IMR-90 (cell line): ENCODE measurements around the gene ARHGAP5. TPM values are rescaled to one million over a fixed set of nuclear protein-coding genes. Genes with fewer than 3 reads are reported as not detected.

ENCODE experiments used
- ATAC-seq: fragments of 200-7000 bp; cut with Tn5 transposase; 2 replicates; pipeline ENCODE4 v1.9.1; 2020; ENCODE audit warnings: low read depth, mild to moderate bottlenecking, moderate library complexity
- BruUV-seq: library from RNA; stranded (reverse); fragments of 400-500 nt; replicated peaks from 2 replicates; lab custom pipeline; 2021; lab: Mats Ljungman, UMichigan
- CTCF ChIA-PET: fragments of 300-600 bp; formaldehyde crosslinking; extraction: SDS; loops from one replicate; lab custom pipeline; 2021; ENCODE audit warnings: antibody characterized with exemption; lab: Yijun Ruan, JAX
- POLR2A ChIA-PET: fragments of 300-600 bp; sonication (Branson Sonifier 250); formaldehyde crosslinking; loops from one replicate; lab custom pipeline; 2022; ENCODE audit warnings: antibody characterized with exemption; ENCODE audit not compliant: unreplicated experiment; lab: Charles Lee
- DNase-seq: peaks from one replicate; pipeline ENCODE4 v3.0.0; 2013
- H2AFZ ChIP-seq: replicated peaks from 2 replicates; pipeline ENCODE3; 2013; ENCODE audit warnings: low read length, mild to moderate bottlenecking; ENCODE audit not compliant: poor library complexity
- H2AK5ac ChIP-seq: 2 replicates; pipeline ENCODE4 v1.6.1; 2013; ENCODE audit warnings: low read depth, low read length, inconsistent platforms
- H2AK9ac ChIP-seq: replicated peaks from 2 replicates; pipeline ENCODE3; 2013; ENCODE audit warnings: mild to moderate bottlenecking, low read depth, low read length, moderate library complexity; ENCODE audit not compliant: poor library complexity
- H2BK120ac ChIP-seq: 2 replicates; pipeline ENCODE4 v1.6.1; 2013; ENCODE audit warnings: low read depth, low read length, inconsistent platforms
- H2BK15ac ChIP-seq: 3 replicates; pipeline ENCODE4 v1.6.1; 2013; ENCODE audit warnings: low read depth, low read length, inconsistent platforms
- H2BK20ac ChIP-seq: 2 replicates; pipeline ENCODE4 v1.6.1; 2013; ENCODE audit warnings: low read depth, mild to moderate bottlenecking, inconsistent platforms, low read length, moderate library complexity
- H2BK5ac ChIP-seq: 2 replicates; pipeline ENCODE4 v1.6.1; 2013; ENCODE audit warnings: mild to moderate bottlenecking, low read depth, low read length, inconsistent platforms; ENCODE audit not compliant: poor library complexity, severe bottlenecking
- H3K14ac ChIP-seq: replicated peaks from 2 replicates; pipeline ENCODE4 v1.6.1; 2013; ENCODE audit warnings: low read depth, low read length, inconsistent platforms
- H3K18ac ChIP-seq: 2 replicates; pipeline ENCODE4 v1.6.1; 2013; ENCODE audit warnings: low read depth, low read length, control low read depth
- H3K23ac ChIP-seq: 2 replicates; pipeline ENCODE4 v1.6.1; 2013; ENCODE audit warnings: low read depth, low read length, inconsistent platforms
- H3K27ac ChIP-seq: 2 replicates; pipeline ENCODE4 v1.5.1; 2013; ENCODE audit warnings: mild to moderate bottlenecking, control low read depth, low read length; ENCODE audit not compliant: insufficient read depth
- H3K27me3 ChIP-seq: 2 replicates; pipeline ENCODE4 v1.6.1; 2013; ENCODE audit warnings: low read length; ENCODE audit not compliant: control insufficient read depth, insufficient read depth
- H3K36me3 ChIP-seq: 2 replicates; pipeline ENCODE4 v1.6.1; 2013; ENCODE audit warnings: low read length, mixed read lengths; ENCODE audit not compliant: control insufficient read depth, insufficient read depth
- H3K4ac ChIP-seq: 2 replicates; pipeline ENCODE4 v1.6.1; 2013; ENCODE audit warnings: low read depth, low read length, inconsistent platforms
- H3K4me1 ChIP-seq: 2 replicates; pipeline ENCODE4 v1.6.1; 2013; ENCODE audit warnings: low read length, mixed read lengths; ENCODE audit not compliant: control insufficient read depth, insufficient read depth
- H3K4me2 ChIP-seq: 2 replicates; pipeline ENCODE4 v1.6.1; 2013; ENCODE audit warnings: low read depth, mild to moderate bottlenecking, control low read depth, low read length, moderate library complexity
- H3K4me3 ChIP-seq: 2 replicates; pipeline ENCODE4 v1.5.1; 2013; ENCODE audit warnings: low read depth, mild to moderate bottlenecking, control low read depth, low read length, moderate library complexity; ENCODE audit not compliant: insufficient read depth
- H3K56ac ChIP-seq: 2 replicates; pipeline ENCODE4 v1.6.1; 2013; ENCODE audit warnings: low read length, inconsistent platforms; ENCODE audit not compliant: insufficient read depth; ENCODE audit errors: extremely low read depth
- H3K79me1 ChIP-seq, 2 experiments: 2 replicates each; pipeline ENCODE4 v1.6.1; 2013; ENCODE audit warnings: low read length in 2 of 2, inconsistent platforms in 1 of 2, low read depth in 1 of 2
- H3K9ac ChIP-seq: 2 replicates; pipeline ENCODE4 v1.6.1; 2013; ENCODE audit warnings: low read depth, low read length, control low read depth
- H3K9me1 ChIP-seq: 2 replicates; pipeline ENCODE4 v1.6.1; 2013; ENCODE audit warnings: low read length, inconsistent platforms; ENCODE audit not compliant: insufficient read depth
- H3K9me3 ChIP-seq: 2 replicates; pipeline ENCODE4 v1.6.1; 2013; ENCODE audit warnings: low read length; ENCODE audit not compliant: control insufficient read depth, insufficient read depth
- H4K20me1 ChIP-seq: 2 replicates; pipeline ENCODE4 v1.6.1; 2013; ENCODE audit warnings: low read length, inconsistent platforms; ENCODE audit not compliant: insufficient read depth
- H4K5ac ChIP-seq: 2 replicates; pipeline ENCODE4 v1.6.1; 2013; ENCODE audit warnings: mild to moderate bottlenecking, low read depth, low read length, control low read depth
- H4K8ac ChIP-seq, 2 experiments: 2 replicates each; pipeline ENCODE4 v1.6.1; 2013; ENCODE audit warnings: low read depth in 2 of 2, low read length in 2 of 2, control low read depth in 1 of 2, inconsistent platforms in 1 of 2
- H4K91ac ChIP-seq: 2 replicates; pipeline ENCODE4 v1.6.1; 2013; ENCODE audit warnings: low read depth, low read length, inconsistent platforms; ENCODE audit not compliant: insufficient read depth
- CEBPB ChIP-seq: IDR thresholded peaks from 2 replicates; pipeline ENCODE4 v1.6.1; 2012; ENCODE audit warnings: low read depth, low read length, improper control_type of control experiment
- NFE2L2 ChIP-seq: fragments of 150-350 bp; IDR thresholded peaks from 2 replicates; pipeline ENCODE4 v1.6.1; 2016; ENCODE audit warnings: low read depth, mild to moderate bottlenecking, low read length
- POLR2A ChIP-seq: IDR thresholded peaks from 2 replicates; pipeline ENCODE4 v1.6.1; 2012; ENCODE audit warnings: mild to moderate bottlenecking, low read depth, low read length
- WGBS, 2 experiments: methylation state at CpG; one replicate each; pipeline versions ENCODE4 v1.1.5 to v1.1.7; 2013; ENCODE audit warnings: missing lambda C conversion rate in 2 of 2; ENCODE audit not compliant: insufficient read length in 1 of 2; ENCODE audit errors: extremely low coverage in 2 of 2; 5-methylcytosine and 5-hydroxymethylcytosine counted together
- dilution Hi-C: fragments of 300-500 bp; cut with HindIII; formaldehyde crosslinking; loops from one replicate; pipeline ENCODE4 v1.14.3; 2018; ENCODE audit warnings: low sequenced_read_pairs; ENCODE audit not compliant: unreplicated experiment
- in situ Hi-C: fragments of 300-500 bp; cut with MboI; formaldehyde crosslinking; loops from 3 replicates; pipeline ENCODE4 v1.14.3; 2019; ENCODE audit warnings: low sequenced_read_pairs, inconsistent platforms, mixed read lengths
- intact Hi-C: fragments of 100-400 bp; cut with micrococcal nuclease; formaldehyde crosslinking; loops from 2 replicates; pipeline ENCODE4 v1.10.0; 2022
- polyA plus RNA-seq, 3 experiments: library from polyadenylated mRNA; depleted of rRNA; stranded (reverse); fragments of >200 nt; gene quantifications; 2 replicates each; pipeline ENCODE4 v1.2.3, GENCODE V29; 2012; ENCODE audit warnings: low replicate concordance in 1 of 3
- total RNA-seq: library from RNA; depleted of rRNA; stranded (reverse); fragments of >200 nt; gene quantifications from 2 replicates; pipeline ENCODE4 v1.2.3, GENCODE V29; 2012
- TF ChIP-seq, protein P1 (sequence below): fragments of 150-350 bp; IDR thresholded peaks from 2 replicates; pipeline ENCODE4 v1.6.1; 2017; ENCODE audit warnings: mild to moderate bottlenecking, antibody characterized with exemption, low read length, low read depth

ARHGAP5 gene
- total and polyA plus RNA-seq, 2 of the 4 experiments (the other 2 are of a cell fraction): 7.4 to 45.3 TPM

- H3K79me1 ChIP-seq: peaks cover 19 to 36% of the 10 kb centered on the region in 2 experiments
- H3K9me3 ChIP-seq: peaks cover 4% of the 10 kb centered on the region; the same call in 1 of the 2 replicates
- H3K4me1 ChIP-seq: no peaks in the 10 kb centered on the region
- intact Hi-C loops: no loop called here
- in situ Hi-C loops: no loop called here
- ChIA-PET POLR2A (interaction anchor here (0.5 kb wide), 1 partner anchor 16 kb away, joined by 6 read pairs; no protein-coding TSS in a partner anchor), CTCF (no interaction called here)
- no peak overlapping the region for H2AFZ ChIP-seq
- H2AK9ac ChIP-seq: no peak overlapping the region
- no peak overlapping the region for H3K27ac ChIP-seq
- no peak for DNase-seq
- H2BK20ac ChIP-seq: no peak overlapping the region
- H3K56ac ChIP-seq: no peak overlapping the region
- no peak overlapping the region for H2BK15ac ChIP-seq
- no peaks in the 10 kb centered on the region for H3K27me3 ChIP-seq
- H4K8ac ChIP-seq: no peak overlapping the region
- no TSS peak for BruUV-seq
- no peak overlapping the region for H3K18ac ChIP-seq
- TF ChIP-seq, protein P1, sequence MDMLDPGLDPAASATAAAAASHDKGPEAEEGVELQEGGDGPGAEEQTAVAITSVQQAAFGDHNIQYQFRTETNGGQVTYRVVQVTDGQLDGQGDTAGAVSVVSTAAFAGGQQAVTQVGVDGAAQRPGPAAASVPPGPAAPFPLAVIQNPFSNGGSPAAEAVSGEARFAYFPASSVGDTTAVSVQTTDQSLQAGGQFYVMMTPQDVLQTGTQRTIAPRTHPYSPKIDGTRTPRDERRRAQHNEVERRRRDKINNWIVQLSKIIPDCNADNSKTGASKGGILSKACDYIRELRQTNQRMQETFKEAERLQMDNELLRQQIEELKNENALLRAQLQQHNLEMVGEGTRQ: no peak
- TF ChIP-seq CEBPB (no peak), NFE2L2 (no peak), POLR2A (no peak)
- no peak overlapping the region for H3K4ac ChIP-seq
- WGBS, 2 experiments: no CpG with 5 or more reads among the region's 1 CpG
- H4K91ac ChIP-seq: no peak overlapping the region
- no peak overlapping the region for H3K4me3 ChIP-seq
- H3K4me2 ChIP-seq: no peak overlapping the region
- no peaks in the 10 kb centered on the region for H3K9me1 ChIP-seq
- H4K5ac ChIP-seq: no peak overlapping the region
- H3K36me3 ChIP-seq: 0 out of 2 replicates have a peak, but pooled peaks cover 4% of the 10 kb centered on the region
- ATAC-seq: no peak
- H4K20me1 ChIP-seq: peaks cover 4% of the 10 kb centered on the region; the same call in 1 of the 2 replicates
- H3K14ac ChIP-seq: no peak overlapping the region
- H3K23ac ChIP-seq: no peak overlapping the region
- no peak overlapping the region for H2AK5ac ChIP-seq
- dilution Hi-C loops: no loop called here
- no peak overlapping the region for H2BK120ac ChIP-seq
- no peak overlapping the region for H3K9ac ChIP-seq
- H2BK5ac ChIP-seq: no peak overlapping the region
These were observed 65.2 kb downstream of the ARHGAP5 start for GRCh38 chr14:32142341-32142740.
